Measurements from ENCODE around the gene PRKN.

DNA sequence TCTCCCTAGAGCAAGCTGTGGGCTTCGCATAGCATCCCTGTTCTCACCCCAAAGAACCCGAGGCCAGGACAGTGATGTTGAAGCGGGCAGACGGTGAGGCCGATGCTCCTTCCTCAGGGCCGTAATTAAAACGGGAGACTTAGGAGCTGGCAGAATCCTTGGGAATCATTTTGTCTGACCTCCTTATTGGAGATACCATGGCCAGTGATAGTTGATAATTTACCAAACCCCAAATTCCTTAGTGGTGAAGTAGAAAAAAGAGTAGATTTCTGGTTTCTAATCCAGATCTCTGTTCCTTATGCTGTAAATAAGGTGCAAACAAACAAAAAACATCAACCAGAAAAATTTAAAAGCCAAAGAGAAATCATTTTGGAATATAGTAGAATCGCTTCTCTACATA, 1092.7 kb downstream of the PRKN start:
- TF ChIP-seq, protein P1, sequence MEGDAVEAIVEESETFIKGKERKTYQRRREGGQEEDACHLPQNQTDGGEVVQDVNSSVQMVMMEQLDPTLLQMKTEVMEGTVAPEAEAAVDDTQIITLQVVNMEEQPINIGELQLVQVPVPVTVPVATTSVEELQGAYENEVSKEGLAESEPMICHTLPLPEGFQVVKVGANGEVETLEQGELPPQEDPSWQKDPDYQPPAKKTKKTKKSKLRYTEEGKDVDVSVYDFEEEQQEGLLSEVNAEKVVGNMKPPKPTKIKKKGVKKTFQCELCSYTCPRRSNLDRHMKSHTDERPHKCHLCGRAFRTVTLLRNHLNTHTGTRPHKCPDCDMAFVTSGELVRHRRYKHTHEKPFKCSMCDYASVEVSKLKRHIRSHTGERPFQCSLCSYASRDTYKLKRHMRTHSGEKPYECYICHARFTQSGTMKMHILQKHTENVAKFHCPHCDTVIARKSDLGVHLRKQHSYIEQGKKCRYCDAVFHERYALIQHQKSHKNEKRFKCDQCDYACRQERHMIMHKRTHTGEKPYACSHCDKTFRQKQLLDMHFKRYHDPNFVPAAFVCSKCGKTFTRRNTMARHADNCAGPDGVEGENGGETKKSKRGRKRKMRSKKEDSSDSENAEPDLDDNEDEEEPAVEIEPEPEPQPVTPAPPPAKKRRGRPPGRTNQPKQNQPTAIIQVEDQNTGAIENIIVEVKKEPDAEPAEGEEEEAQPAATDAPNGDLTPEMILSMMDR (IDR thresholded peaks at IDR 0.05; ENCODE audit: low read length): no peak
- no peak for TF ChIP-seq EZH2phosphoT487 (IDR thresholded peaks at IDR 0.05; ENCODE audit: low read length)
- TF ChIP-seq EZH2 (optimal IDR thresholded peaks at IDR 0.05; ENCODE audit: low read depth, low read length): no peak
